AG04449 (cell line): Measurements from ENCODE around the gene IQSEC1.

Experiments used
- CTCF ChIA-PET: fragments of 350-600 bp; formaldehyde crosslinking; extraction: SDS; loops from one replicate; lab custom pipeline; 2021; ENCODE audit warnings: antibody characterized with exemption; lab: Yijun Ruan, JAX
- POLR2A ChIA-PET: fragments of 400-600, 350-600 bp; formaldehyde crosslinking; extraction: SDS; loops from one replicate; lab custom pipeline; 2020; ENCODE audit warnings: antibody characterized with exemption, inconsistent platforms; lab: Yijun Ruan, JAX
- DNase-seq: peaks from one replicate; pipeline ENCODE4 v3.0.0-alpha.2; 2010; ENCODE audit warnings: low read depth, low spot score
- H3K4me3 ChIP-seq: 2 replicates; pipeline ENCODE4 v1.5.1; 2011; ENCODE audit warnings: low read depth, mild to moderate bottlenecking, control low read depth, low read length
- CTCF ChIP-seq: IDR thresholded peaks from one replicate; pipeline ENCODE4 v1.5.1; 2011; ENCODE audit warnings: mild to moderate bottlenecking, moderate library complexity, low read length, control low read depth, inconsistent platforms; ENCODE audit not compliant: insufficient read depth; ENCODE audit errors: missing control alignments

IQSEC1 gene

GRCh38 chr3:12931273-12931905 is 141.8 kb downstream of the IQSEC1 start:
- no peak overlapping the region for H3K4me3 ChIP-seq
- no peak for DNase-seq
- POLR2A ChIA-PET, result no interaction called here
- CTCF ChIA-PET, result interaction anchor here (0.8 to 1.3 kb wide), 3 partner anchors 16 to 64 kb away, joined by 3 to 4 read pairs (median 3); no protein-coding TSS in a partner anchor
- TF ChIP-seq CTCF, result no peak

- H3K4me3 ChIP-seq, result no peak overlapping the region
- TF ChIP-seq CTCF, result no peak
- CTCF ChIA-PET, result interaction anchor here (1.4 kb wide), 1 partner anchor 38 kb away, joined by 5 read pairs; no protein-coding TSS in a partner anchor
Observed at GRCh38 chr3:12929801-12930200, 143.4 kb downstream of the IQSEC1 start.

GRCh38 chr3:12926660-12927059 is 146.6 kb downstream of the IQSEC1 start:
- no peak for DNase-seq
- no peak overlapping the region for H3K4me3 ChIP-seq
- POLR2A ChIA-PET, result no interaction called here
- no peak for TF ChIP-seq CTCF
- CTCF ChIA-PET, result no interaction called here

More at GRCh38 chr3:12929801-12930200, 143.4 kb downstream of the IQSEC1 start:
- DNase-seq, result no peak
- POLR2A ChIA-PET, result no interaction called here

GRCh38 chr3:12925648-12926047 is 147.6 kb downstream of the IQSEC1 start:
- CTCF ChIA-PET, result interaction anchor here (1.2 kb wide), 1 partner anchor 10 kb away, joined by 3 read pairs; no protein-coding TSS in a partner anchor
- DNase-seq, result no peak
- no peak overlapping the region for H3K4me3 ChIP-seq
- POLR2A ChIA-PET, result no interaction called here
- no peak for TF ChIP-seq CTCF

GRCh38 chr3:12924437-12924836 is 148.8 kb downstream of the IQSEC1 start:
- H3K4me3 ChIP-seq, result no peak overlapping the region
- DNase-seq, result no peak
- ChIA-PET CTCF (interaction anchor here (1.0 kb wide), 1 partner anchor 9 kb away, joined by 4 read pairs; no protein-coding TSS in a partner anchor), POLR2A (no interaction called here)
- no peak for TF ChIP-seq CTCF

- CTCF ChIA-PET, result no interaction called here
- DNase-seq, result no peak
- no peak for TF ChIP-seq CTCF
- H3K4me3 ChIP-seq, result no peak overlapping the region
- POLR2A ChIA-PET, result no interaction called here
Observed at GRCh38 chr3:12922881-12923431, 150.3 kb downstream of the IQSEC1 start.
